H1 (cell line): Measurements from ENCODE around the gene RHOT1. TPM values are rescaled to one million over a fixed set of nuclear protein-coding genes. Genes with fewer than 3 reads are reported as not detected.

Experiments used
- CTCF ChIA-PET: fragments of 300-600 bp; sonication (Branson Sonifier 250); formaldehyde crosslinking; loops from one replicate; lab custom pipeline; 2021; ENCODE audit not compliant: partially characterized antibody; lab: Charles Lee
- POLR2A ChIA-PET: fragments of 300-600 bp; sonication (Branson Sonifier 250); formaldehyde crosslinking; loops from one replicate; lab custom pipeline; 2021; ENCODE audit warnings: inconsistent platforms; ENCODE audit not compliant: partially characterized antibody; lab: Charles Lee
- DNase-seq, 2 experiments: peaks; one replicate each; pipeline versions ENCODE4 v3.0.0 to v3.0.0-alpha.2; 2010 to 2022; ENCODE audit warnings: low spot score in 2 of 2, low read depth in 1 of 2, mixed read lengths in 1 of 2
- FAIRE-seq: peaks from 2 replicates; lab custom pipeline; 2011; peaks lifted over from hg19 to GRCh38; lab: Jason Lieb, UNC
- H2AFZ ChIP-seq: 2 replicates; pipeline ENCODE4 v1.8.1; 2012; ENCODE audit warnings: low read length, inconsistent platforms
- H2AK5ac ChIP-seq: 2 replicates; pipeline ENCODE4 v1.6.1; 2013; ENCODE audit warnings: low read depth, low read length
- H2BK120ac ChIP-seq: replicated peaks from 2 replicates; pipeline ENCODE3; 2013; ENCODE audit warnings: low read depth, low read length, inconsistent platforms
- H2BK12ac ChIP-seq: 2 replicates; pipeline ENCODE4 v1.6.1; 2013; ENCODE audit warnings: low read depth, low read length
- H2BK15ac ChIP-seq: 2 replicates; pipeline ENCODE4 v1.6.1; 2013; ENCODE audit warnings: low read length
- H2BK20ac ChIP-seq: 2 replicates; pipeline ENCODE4 v1.6.1; 2013; ENCODE audit warnings: low read length
- H2BK5ac ChIP-seq: 2 replicates; pipeline ENCODE4 v1.6.1; 2013; ENCODE audit warnings: low read depth, low read length
- H3K14ac ChIP-seq: 2 replicates; pipeline ENCODE4 v1.6.1; 2013; ENCODE audit warnings: inconsistent platforms; ENCODE audit not compliant: insufficient read length
- H3K18ac ChIP-seq: 2 replicates; pipeline ENCODE4 v1.6.1; 2013; ENCODE audit warnings: low read length; ENCODE audit errors: extremely low read depth
- H3K23ac ChIP-seq: 2 replicates; pipeline ENCODE4 v1.6.1; 2013; ENCODE audit warnings: inconsistent platforms; ENCODE audit not compliant: insufficient read length
- H3K23me2 ChIP-seq: 2 replicates; pipeline ENCODE4 v1.6.1; 2013; ENCODE audit warnings: low read depth, low read length
- H3K27ac ChIP-seq: 2 replicates; pipeline ENCODE4 v1.6.1; 2011; ENCODE audit warnings: low read depth, low read length, inconsistent platforms
- H3K27me3 ChIP-seq, 4 experiments: replicated peaks in 1 of 4; 1 replicate in 1 of 4; 2 replicates in 3 of 4; pipeline versions ENCODE4 v1.6.1 to v1.8.1; 2011 to 2013; ENCODE audit warnings: low read length in 3 of 4, mild to moderate bottlenecking in 3 of 4, inconsistent platforms in 2 of 4, mixed read lengths in 2 of 4, moderate library complexity in 1 of 4; ENCODE audit not compliant: control insufficient read depth in 3 of 4, insufficient read depth in 3 of 4; ENCODE audit errors: extremely low read depth in 1 of 4
- H3K36me3 ChIP-seq, 4 experiments: 2 replicates each; pipeline versions ENCODE4 v1.6.1 to v1.8.1; 2011 to 2013; ENCODE audit warnings: mild to moderate bottlenecking in 4 of 4, low read length in 3 of 4, moderate library complexity in 2 of 4, control low read depth in 1 of 4, inconsistent platforms in 1 of 4; ENCODE audit not compliant: insufficient read depth in 4 of 4, control insufficient read depth in 2 of 4
- H3K4ac ChIP-seq: replicated peaks from 2 replicates; pipeline ENCODE3; 2013; ENCODE audit warnings: low read length, low read depth, mixed read lengths, inconsistent platforms; ENCODE audit not compliant: insufficient read length
- H3K4me1 ChIP-seq, 4 experiments: replicated peaks in 1 of 4; 1 replicate in 1 of 4; 2 replicates in 3 of 4; pipeline versions ENCODE4 v1.6.1 to v1.8.1; 2011 to 2013; ENCODE audit warnings: low read length in 3 of 4, inconsistent platforms in 2 of 4, mixed read lengths in 1 of 4; ENCODE audit not compliant: insufficient read depth in 4 of 4, control insufficient read depth in 3 of 4
- H3K4me2 ChIP-seq, 2 experiments: 2 replicates each; pipeline versions ENCODE4 v1.6.1 to v1.8.1; 2011 to 2013; ENCODE audit warnings: low read depth in 2 of 2, low read length in 2 of 2, control low read depth in 1 of 2, inconsistent platforms in 1 of 2, mild to moderate bottlenecking in 1 of 2; ENCODE audit not compliant: insufficient read depth in 1 of 2
- H3K4me3 ChIP-seq, 4 experiments: fragments of 200-600, 300-600 bp in 1 of 4; sonication (generic), shearing (Covaris generic), sonication (Bioruptor Twin) in 1 of 4; 2 replicates each; pipeline versions ENCODE4 v1.5.1 to v1.8.1; 2011 to 2016; ENCODE audit warnings: low read length in 4 of 4, low read depth in 3 of 4, control low read depth in 2 of 4, inconsistent platforms in 2 of 4, mild to moderate bottlenecking in 2 of 4, mixed read lengths in 1 of 4, moderate library complexity in 1 of 4; ENCODE audit not compliant: insufficient read depth in 2 of 4; ENCODE audit errors: extremely low read depth in 1 of 4
- H3K56ac ChIP-seq: replicated peaks from 2 replicates; pipeline ENCODE3; 2013; ENCODE audit warnings: low read depth, mild to moderate bottlenecking, mixed read lengths, low read length, inconsistent platforms; ENCODE audit not compliant: insufficient read length
- H3K79me1 ChIP-seq: 2 replicates; pipeline ENCODE4 v1.6.1; 2013; ENCODE audit warnings: low read depth, low read length, control low read depth
- H3K79me2 ChIP-seq, 2 experiments: 2 replicates each; pipeline versions ENCODE4 v1.6.1 to v1.8.1; 2012 to 2013; ENCODE audit warnings: low read length in 2 of 2, mild to moderate bottlenecking in 2 of 2, inconsistent platforms in 1 of 2; ENCODE audit not compliant: insufficient read depth in 2 of 2, control insufficient read depth in 1 of 2
- H3K9ac ChIP-seq, 4 experiments: replicated peaks in 1 of 4; 1 replicate in 1 of 4; 2 replicates in 3 of 4; pipeline versions ENCODE4 v1.6.1 to v1.8.1; 2011 to 2013; ENCODE audit warnings: low read depth in 3 of 4, low read length in 3 of 4, control low read depth in 2 of 4, mild to moderate bottlenecking in 2 of 4, moderate library complexity in 2 of 4, inconsistent platforms in 1 of 4; ENCODE audit errors: extremely low read depth in 1 of 4
- H3K9me3 ChIP-seq, 2 experiments: 2 replicates each; pipeline versions ENCODE4 v1.6.1 to v1.8.1; 2012 to 2013; ENCODE audit warnings: mild to moderate bottlenecking in 2 of 2, moderate library complexity in 2 of 2, control low read depth in 1 of 2, inconsistent platforms in 1 of 2, low read depth in 1 of 2, low read length in 1 of 2, mixed read lengths in 1 of 2; ENCODE audit not compliant: insufficient read depth in 2 of 2
- H4K20me1 ChIP-seq, 2 experiments: replicated peaks in 1 of 2; 2 replicates each; pipeline versions ENCODE3 to v1.8.1; 2011 to 2013; ENCODE audit warnings: inconsistent platforms in 2 of 2, low read length in 2 of 2, mild to moderate bottlenecking in 1 of 2; ENCODE audit not compliant: insufficient read depth in 2 of 2, control insufficient read depth in 1 of 2
- H4K5ac ChIP-seq: 2 replicates; pipeline ENCODE4 v1.6.1; 2013; ENCODE audit warnings: low read length, low read depth, mixed read lengths, inconsistent platforms; ENCODE audit not compliant: insufficient read length
- H4K8ac ChIP-seq: 2 replicates; pipeline ENCODE4 v1.8.0; 2013; ENCODE audit warnings: mild to moderate bottlenecking, moderate library complexity, low read length, inconsistent platforms; ENCODE audit not compliant: insufficient read depth; ENCODE audit errors: extremely low read depth
- H4K91ac ChIP-seq: replicated peaks from 2 replicates; pipeline ENCODE3; 2013; ENCODE audit warnings: low read length, mixed read lengths, inconsistent platforms; ENCODE audit not compliant: insufficient read length
- ASH2L ChIP-seq: fragments of 200-600, 300-600 bp; sonication (generic); IDR thresholded peaks from one replicate; pipeline ENCODE4 v1.7.1; 2017; ENCODE audit warnings: low read length
- EP300 ChIP-seq, 2 experiments: IDR thresholded peaks; 1 replicate in 1 of 2; 2 replicates in 1 of 2; pipeline ENCODE4 v1.6.1; 2011 to 2012; ENCODE audit warnings: low read depth in 2 of 2, low read length in 2 of 2, mild to moderate bottlenecking in 2 of 2, borderline replicate concordance in 1 of 2, inconsistent platforms in 1 of 2, moderate library complexity in 1 of 2
- POLR2A ChIP-seq, 2 experiments: IDR thresholded peaks; 1 replicate in 1 of 2; 2 replicates in 1 of 2; pipeline ENCODE4 v1.6.1; 2011; ENCODE audit warnings: low read depth in 2 of 2, low read length in 2 of 2, mild to moderate bottlenecking in 2 of 2; ENCODE audit errors: control extremely low read depth in 1 of 2
- RAD21 ChIP-seq, 2 experiments: IDR thresholded peaks in 1 of 2; conservative IDR thresholded peaks in 1 of 2; 2 replicates each; pipeline ENCODE4 v1.6.1; 2011; ENCODE audit warnings: low read depth in 2 of 2, low read length in 2 of 2, improper control_type of control experiment in 1 of 2, inconsistent platforms in 1 of 2, mild to moderate bottlenecking in 1 of 2, moderate library complexity in 1 of 2
- RXRA ChIP-seq: IDR thresholded peaks from 2 replicates; pipeline ENCODE4 v1.6.1; 2011; ENCODE audit warnings: low read depth, mild to moderate bottlenecking, low read length, moderate library complexity; ENCODE audit not compliant: insufficient read depth
- SP1 ChIP-seq: IDR thresholded peaks from 2 replicates; pipeline ENCODE4 v1.6.1; 2011; ENCODE audit warnings: low read depth, low read length
- SP4 ChIP-seq: IDR thresholded peaks from 2 replicates; pipeline ENCODE4 v1.6.1; 2012; ENCODE audit warnings: low read length, inconsistent platforms
- TCF12 ChIP-seq: IDR thresholded peaks from 2 replicates; pipeline ENCODE4 v1.6.1; 2011; ENCODE audit warnings: low read depth, mild to moderate bottlenecking, low read length
- ZNF274 ChIP-seq: IDR thresholded peaks from 2 replicates; pipeline ENCODE4 v1.7.0; 2012; ENCODE audit warnings: low read length, borderline replicate concordance; ENCODE audit errors: extremely low read depth
- WGBS, 2 experiments: shearing (Covaris generic) in 1 of 2; methylation state at CpG; one replicate each; pipeline versions ENCODE4 v1.1.6 to v1.1.7; 2013 to 2015; ENCODE audit warnings: low lambda C conversion rate in 2 of 2, mixed read lengths in 2 of 2, inconsistent platforms in 1 of 2, low coverage in 1 of 2, missing lambda C conversion rate in 1 of 2; ENCODE audit not compliant: insufficient replicate concordance in 2 of 2, insufficient coverage in 1 of 2, insufficient read length in 1 of 2; ENCODE audit errors: extremely low coverage in 1 of 2, missing lambda C conversion rate in 1 of 2; 5-methylcytosine and 5-hydroxymethylcytosine counted together
- polyA plus RNA-seq, 7 experiments: library from polyadenylated mRNA; depleted of rRNA in 3 of 7; stranded (reverse) in 5 of 7; unstranded in 2 of 7; fragments of >200 nt in 5 of 7; fragments of 200-250 nt in 2 of 7; gene quantifications; 1 replicate in 5 of 7; 2 replicates in 1 of 7; 4 replicates in 1 of 7; pipeline versions ENCODE4 v1.2.1 to v1.2.3, GENCODE V29; 2011 to 2013; ENCODE audit warnings: missing spikeins in 2 of 7, mixed read lengths in 2 of 7
- total RNA-seq: library from RNA; stranded (reverse); fragmentation: NEBNext Ultra II Directional; extraction: Animal tissue kit (Norgen Biotek cat#: 25700); gene quantifications from 2 replicates; pipeline ENCODE4 v1.2.1, GENCODE V29; 2021

Gene RHOT1
- total and polyA plus RNA-seq, 2 of the 8 experiments (the other 6 are each of a cell fraction or from before 2014, with no cell fraction given) = 34.2 to 38.2 TPM

- H2BK120ac ChIP-seq = no peak overlapping the region
- peak overlapping the region; percentile 44 for H3K4ac ChIP-seq
- peaks cover 0 to 30% of the 10 kb centered on the region in 2 experiments; a peak in 3 of 4 replicates for H3K79me2 ChIP-seq
- H3K4me1 ChIP-seq = no peaks in the 10 kb centered on the region
- H2BK20ac ChIP-seq = no peak overlapping the region
- H4K20me1 ChIP-seq = no peaks in the 10 kb centered on the region
- TF ChIP-seq SP1 (no peak), ZNF274 (no peak), TCF12 (no peak), EP300 (IDR thresholded peaks at IDR 0.05; ENCODE audit: borderline replicate concordance in 1 of 2, low read depth in 2 of 2, low read length in 2 of 2) (no peak), RAD21 (IDR thresholded peaks at IDR 0.05 in 1 of 2, conservative IDR thresholded peaks at IDR 0.05 in 1 of 2; ENCODE audit: low read depth in 2 of 2, low read length in 2 of 2) (no peak), ASH2L (no peak), RXRA (no peak), SP4 (no peak), POLR2A (IDR thresholded peaks at IDR 0.05; ENCODE audit: control extremely low read depth in 1 of 2, low read depth in 2 of 2, low read length in 2 of 2) (no peak)
- TF ChIP-seq, all 59 proteins: peak for 0
- no peak for FAIRE-seq
- Histone ChIP-seq H3K27me3 (no peaks in the 10 kb centered on the region), H3K23me2 (peaks cover 3% of the 10 kb centered on the region; the same call in 1 of the 2 replicates), H3K23ac (no peak overlapping the region), H3K9ac (peak overlapping the region in 1 of 4 experiments; percentile 50; a peak in 3 of 7 replicates), H3K4me3 (peak overlapping the region; percentile 76 to 89 (median 85)), H3K9me3 (no peaks in the 10 kb centered on the region), H3K56ac (peak overlapping the region; percentile 32), H4K5ac (peak overlapping the region; percentile 93), H3K79me1 (peaks cover 6% of the 10 kb centered on the region; the same call in 1 of the 2 replicates), H4K8ac (no peak overlapping the region), H3K27ac (no peak overlapping the region), H3K36me3 (no peaks in the 10 kb centered on the region), H2BK12ac (no peak overlapping the region), H2BK5ac (0 out of 2 replicates have a peak overlapping the region, but pooled peaks have one; percentile 4), H2BK15ac (no peak overlapping the region), H4K91ac (no peak overlapping the region), H3K14ac (no peak overlapping the region), H2AFZ (peak overlapping the region; percentile 98), H3K18ac (no peak overlapping the region; the same call in 1 of the 2 replicates), H3K4me2 (peak overlapping the region; percentile 48 to 86), H2AK5ac (no peak overlapping the region)
- CTCF ChIA-PET = interaction anchor here (1.4 to 1.7 kb wide), 2 partner anchors 31 to 134 kb away, joined by 4 to 6 read pairs; partner anchors contain the start of gene LRRC37B
- WGBS, 2 experiments = 46% methylated on average over 12 of the region's 12 CpGs; no CpG with 5 or more reads in 1 of the 2 experiments
- POLR2A ChIA-PET = interaction anchor here (1.2 to 1.7 kb wide), 3 partner anchors 16 to 183 kb away, joined by 3 to 5 read pairs (median 4); partner anchors contain the start of gene LRRC37B
- no peak for DNase-seq
These were observed 644 bp upstream of the RHOT1 start for GRCh38 chr17:32141679-32142037.
